Loucy (cell line): Measurements from ENCODE around the gene KCNN2.

Experiments
- H2AFZ ChIP-seq: fragments of 200-600 bp; sonication (generic); 2 replicates; pipeline ENCODE4 v1.6.0; 2016; ENCODE audit warnings: antibody characterized with exemption, mild to moderate bottlenecking, low read length, moderate library complexity
- H3F3A ChIP-seq: fragments of 200-600 bp; 2 replicates; pipeline ENCODE4 v1.6.0; 2016; ENCODE audit warnings: antibody characterized with exemption, low read depth, mild to moderate bottlenecking
- H3K27me3 ChIP-seq: fragments of 200-600 bp; sonication (generic); 2 replicates; pipeline ENCODE4 v1.6.1; 2014; ENCODE audit warnings: low read length, mild to moderate bottlenecking; ENCODE audit not compliant: insufficient read depth, poor library complexity, severe bottlenecking
- H3K36me3 ChIP-seq: fragments of 200-600 bp; sonication (generic); 2 replicates; pipeline ENCODE4 v1.6.1; 2016; ENCODE audit warnings: low read length; ENCODE audit not compliant: insufficient read depth
- H3K4me1 ChIP-seq: fragments of 200-600 bp; sonication (generic); 2 replicates; pipeline ENCODE4 v1.5.1; 2014; ENCODE audit warnings: low read length, mild to moderate bottlenecking; ENCODE audit not compliant: insufficient read depth, poor library complexity, severe bottlenecking
- H3K4me2 ChIP-seq: fragments of 200-600 bp; sonication (generic); 2 replicates; pipeline ENCODE4 v1.6.0; 2014; ENCODE audit warnings: antibody characterized with exemption, low read length, low read depth, mild to moderate bottlenecking; ENCODE audit not compliant: poor library complexity, severe bottlenecking
- H3K4me3 ChIP-seq: fragments of 200-600 bp; sonication (generic); 2 replicates; pipeline ENCODE4 v1.5.1; 2014; ENCODE audit warnings: low read length, mild to moderate bottlenecking, mixed read lengths; ENCODE audit not compliant: poor library complexity, severe bottlenecking
- H3K79me2 ChIP-seq: fragments of 200-600 bp; sonication (generic); 2 replicates; pipeline ENCODE4 v1.6.1; 2014; ENCODE audit warnings: low read length; ENCODE audit not compliant: insufficient read depth
- H3K9ac ChIP-seq: fragments of 200-600 bp; sonication (generic); 2 replicates; pipeline ENCODE4 v1.6.0; 2014; ENCODE audit warnings: mild to moderate bottlenecking, low read depth, low read length, moderate library complexity; ENCODE audit not compliant: poor library complexity, severe bottlenecking
- H3K9me2 ChIP-seq: fragments of 200-600 bp; sonication (generic); replicated peaks from 2 replicates; pipeline ENCODE4 v1.6.1; 2016; ENCODE audit warnings: low read depth, low read length, mixed read lengths
- H3K9me3 ChIP-seq: fragments of 200-600 bp; sonication (generic); 2 replicates; pipeline ENCODE4 v1.6.1; 2014; ENCODE audit warnings: mild to moderate bottlenecking, antibody characterized with exemption, low read length, low read depth; ENCODE audit not compliant: insufficient read depth
- H4K20me1 ChIP-seq: fragments of 200-600 bp; sonication (generic); 2 replicates; pipeline ENCODE4 v1.6.0; 2014; ENCODE audit warnings: antibody characterized with exemption, low read length, mild to moderate bottlenecking; ENCODE audit not compliant: insufficient read depth, poor library complexity, severe bottlenecking
- CTCF ChIP-seq: fragments of 200-600 bp; sonication (generic); conservative IDR thresholded peaks from 2 replicates; pipeline ENCODE4 v1.5.1; 2014; ENCODE audit warnings: mild to moderate bottlenecking, antibody characterized with exemption, low read length
- EZH2phosphoT487 ChIP-seq: fragments of 200-600 bp; IDR thresholded peaks from 2 replicates; pipeline ENCODE4 v1.6.1; 2018; ENCODE audit warnings: antibody characterized with exemption, mild to moderate bottlenecking, moderate library complexity, borderline replicate concordance

The KCNN2 gene

GRCh38 chr5:114332493-114332892 lies 29.4 kb upstream of the KCNN2 start:
- Histone ChIP-seq H3K9me2 (no peaks in the 10 kb centered on the region), H3K79me2 (no peaks in the 10 kb centered on the region), H3F3A (no peaks in the 10 kb centered on the region), H3K9ac (no peak overlapping the region), H4K20me1 (no peaks in the 10 kb centered on the region), H3K4me2 (no peak overlapping the region), H3K9me3 (no peaks in the 10 kb centered on the region), H3K27me3 (no peaks in the 10 kb centered on the region), H3K4me3 (no peak overlapping the region), H2AFZ (no peak overlapping the region), H3K36me3 (no peaks in the 10 kb centered on the region), H3K4me1 (no peaks in the 10 kb centered on the region)
- TF ChIP-seq EZH2phosphoT487 (no peak), CTCF (no peak)

DNA sequence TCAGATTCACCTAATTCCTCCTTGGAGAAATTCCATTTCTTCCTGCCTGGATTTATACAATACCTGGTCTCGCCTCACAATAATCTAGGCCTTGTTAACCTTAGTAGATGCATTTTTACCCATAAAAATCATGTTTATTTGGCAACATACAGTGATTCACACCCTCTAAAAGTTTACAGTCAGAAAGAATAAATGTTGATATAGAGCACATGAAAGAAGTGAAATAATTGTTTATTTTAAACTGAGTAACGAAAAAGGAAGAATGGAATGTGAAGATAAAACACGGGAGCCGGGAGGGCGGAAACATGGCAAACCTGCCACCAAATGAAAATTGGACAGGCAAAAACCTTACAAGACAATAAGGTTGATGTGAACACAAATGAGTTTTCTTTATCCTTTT lies 28.9 kb upstream of the KCNN2 start:
- TF ChIP-seq EZH2phosphoT487 (no peak), CTCF (no peak)
- no peaks in the 10 kb centered on the region for H4K20me1 ChIP-seq
- H3K27me3 ChIP-seq, result no peaks in the 10 kb centered on the region
- H3K4me2 ChIP-seq, result no peak overlapping the region
- H2AFZ ChIP-seq, result no peak overlapping the region
- no peak overlapping the region for H3K4me3 ChIP-seq
- H3K9me3 ChIP-seq, result no peaks in the 10 kb centered on the region
- no peaks in the 10 kb centered on the region for H3K9me2 ChIP-seq
- H3K4me1 ChIP-seq, result no peaks in the 10 kb centered on the region
- no peak overlapping the region for H3K9ac ChIP-seq
- H3F3A ChIP-seq, result no peaks in the 10 kb centered on the region
- H3K79me2 ChIP-seq, result no peaks in the 10 kb centered on the region
- no peaks in the 10 kb centered on the region for H3K36me3 ChIP-seq

DNA sequence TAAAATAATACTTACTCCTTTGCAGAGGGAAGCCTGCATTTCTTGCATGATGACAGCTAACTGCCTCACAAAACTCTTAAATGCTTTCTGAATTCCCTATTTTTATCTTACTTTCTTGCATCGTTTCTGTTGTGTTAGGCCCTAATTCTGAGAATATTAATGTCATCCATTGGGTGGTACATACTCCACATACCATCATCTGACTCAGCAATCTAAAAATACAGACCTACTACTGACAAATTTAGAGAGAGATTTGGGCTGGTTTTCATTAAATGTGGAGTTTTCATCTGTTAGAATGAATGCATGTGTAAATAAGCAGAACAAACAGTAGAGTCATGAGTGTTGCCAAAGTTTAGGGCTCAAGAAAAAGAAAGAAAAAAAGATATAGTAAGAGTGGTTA lies 26.5 kb upstream of the KCNN2 start:
- no peaks in the 10 kb centered on the region for H3K27me3 ChIP-seq
- no peaks in the 10 kb centered on the region for H4K20me1 ChIP-seq
- no peak for TF ChIP-seq CTCF
- TF ChIP-seq EZH2phosphoT487, result no peak
- no peaks in the 10 kb centered on the region for H3K79me2 ChIP-seq
- H3K4me2 ChIP-seq, result no peak overlapping the region
- no peaks in the 10 kb centered on the region for H3K9me3 ChIP-seq
- no peaks in the 10 kb centered on the region for H3K9me2 ChIP-seq
- no peak overlapping the region for H3K9ac ChIP-seq
- no peak overlapping the region for H3K4me3 ChIP-seq
- H3K36me3 ChIP-seq, result no peaks in the 10 kb centered on the region
- no peaks in the 10 kb centered on the region for H3K4me1 ChIP-seq
- no peaks in the 10 kb centered on the region for H3F3A ChIP-seq
- no peak overlapping the region for H2AFZ ChIP-seq
